ENCODE data around the gene DCLK3. TPM values are rescaled to one million over a fixed set of nuclear protein-coding genes. Genes with fewer than 3 reads are reported as not detected.

DCLK3 gene
- total RNA-seq, 1 experiment from 2014 or later: not detected

- CTCF ChIA-PET: no interaction called here
Observed at GRCh38 chr3:36777424-36778218, 13.3 kb upstream of the DCLK3 start.

GRCh38 chr3:36776436-36776835 is 12.1 kb upstream of the DCLK3 start:
- no peak for TF ChIP-seq SIN3A (IDR thresholded peaks at IDR 0.05; ENCODE audit: borderline replicate concordance, insufficient read depth, low read depth, low read length)
- TF ChIP-seq REST (IDR thresholded peaks at IDR 0.05; ENCODE audit: insufficient read depth in 1 of 2, low read depth in 2 of 2, low read length in 1 of 2): no peak
- TF ChIP-seq POLR2AphosphoS5 (IDR thresholded peaks at IDR 0.05; ENCODE audit: low read depth, low read length): no peak
- no peak for TF ChIP-seq CTCF (IDR thresholded peaks at IDR 0.05)
- no peak for TF ChIP-seq TCF7L2 (IDR thresholded peaks at IDR 0.05; ENCODE audit: low read depth, low read length)
- H3K4me1 ChIP-seq (ENCODE audit: control insufficient read depth, insufficient read depth, low read length): no peaks in the 10 kb centered on the region
- no peaks in the 10 kb centered on the region for H3K27me3 ChIP-seq (ENCODE audit: control insufficient read depth, insufficient read depth, low read length)
- H3K9me3 ChIP-seq (ENCODE audit: control insufficient read depth, insufficient read depth, low read depth, low read length): no peaks in the 10 kb centered on the region
- POLR2A ChIA-PET: interaction anchor here (0.5 kb wide), 1 partner anchor 14 kb away, joined by 4 read pairs; no protein-coding TSS in a partner anchor
- no peaks in the 10 kb centered on the region for H3K36me3 ChIP-seq (ENCODE audit: control insufficient read depth, insufficient read depth, low read length)
- DNase-seq (ENCODE audit: low read depth, low spot score): no peak
- ATAC-seq: no peak
- H3K27ac ChIP-seq (ENCODE audit: low read length): no peak overlapping the region
- no TSS peak for BruUV-seq (replicated peaks)
- in situ Hi-C loops (cut with HindIII; ENCODE audit: low pct_unique_long_range_greater_than_20kb, low sequenced_read_pairs) (no loop called here), intact Hi-C loops (cut with micrococcal nuclease; ENCODE audit: unreplicated experiment) (no loop called here)
- CTCF ChIA-PET: no interaction called here
- H3K4me3 ChIP-seq (ENCODE audit: low read depth in 2 of 2, low read length in 2 of 2): no peak overlapping the region

More at GRCh38 chr3:36777424-36778218, 13.3 kb upstream of the DCLK3 start:
- TF ChIP-seq CTCF (IDR thresholded peaks at IDR 0.05) (no peak), TCF7L2 (IDR thresholded peaks at IDR 0.05; ENCODE audit: low read depth, low read length) (no peak), SIN3A (IDR thresholded peaks at IDR 0.05; ENCODE audit: borderline replicate concordance, insufficient read depth, low read depth, low read length) (no peak), POLR2AphosphoS5 (IDR thresholded peaks at IDR 0.05; ENCODE audit: low read depth, low read length) (no peak), REST (IDR thresholded peaks at IDR 0.05; ENCODE audit: insufficient read depth in 1 of 2, low read depth in 2 of 2, low read length in 1 of 2) (no peak)
- H3K9me3 ChIP-seq (ENCODE audit: control insufficient read depth, insufficient read depth, low read depth, low read length): no peaks in the 10 kb centered on the region
- BruUV-seq (replicated peaks): no TSS peak
- POLR2A ChIA-PET: no interaction called here
- H3K4me3 ChIP-seq (ENCODE audit: low read depth in 2 of 2, low read length in 2 of 2): no peak overlapping the region
- H3K27ac ChIP-seq (ENCODE audit: low read length): no peak overlapping the region
- no peaks in the 10 kb centered on the region for H3K36me3 ChIP-seq (ENCODE audit: control insufficient read depth, insufficient read depth, low read length)
- no peak for DNase-seq (ENCODE audit: low read depth, low spot score)
- intact Hi-C loops (cut with micrococcal nuclease; ENCODE audit: unreplicated experiment): no loop called here
- no peaks in the 10 kb centered on the region for H3K4me1 ChIP-seq (ENCODE audit: control insufficient read depth, insufficient read depth, low read length)
- in situ Hi-C loops (cut with HindIII; ENCODE audit: low pct_unique_long_range_greater_than_20kb, low sequenced_read_pairs): no loop called here
- H3K27me3 ChIP-seq (ENCODE audit: control insufficient read depth, insufficient read depth, low read length): no peaks in the 10 kb centered on the region; the same call in 1 of the 2 replicates
- no peak for ATAC-seq
